Activated B cell treated with CpG ODN at 0.5 μM for 24 hours (primary cell): ENCODE data around the gene IDH3B. TPM values are rescaled to one million over a fixed set of nuclear protein-coding genes. Genes with fewer than 3 reads are reported as not detected.

Source experiments
- ATAC-seq: fragments of 200-7000 bp; cut with Tn5 transposase; one replicate; pipeline ENCODE4 v1.10.0; 2021; ENCODE audit warnings: low read depth, mild to moderate bottlenecking, moderate library complexity
- CTCF ChIA-PET: fragments of 350-600 bp; sonication (Branson Sonifier 250); formaldehyde crosslinking; loops from one replicate; lab custom pipeline; 2021; ENCODE audit warnings: antibody characterized with exemption; lab: Charles Lee
- POLR2A ChIA-PET: fragments of 350-600 bp; sonication (Branson Sonifier 250); formaldehyde crosslinking; loops from one replicate; lab custom pipeline; 2021; ENCODE audit warnings: antibody characterized with exemption; lab: Charles Lee
- DNase-seq: peaks from one replicate; pipeline ENCODE4 v3.0.0; 2022
- H3K27ac Mint-ChIP-seq: one replicate; pipeline ENCODE4 v1.8.0; 2020; ENCODE audit warnings: mixed read lengths
- H3K27me3 Mint-ChIP-seq: one replicate; pipeline ENCODE4 v1.8.0; 2021; ENCODE audit warnings: mixed read lengths
- H3K36me3 Mint-ChIP-seq: one replicate; pipeline ENCODE4 v1.8.0; 2021; ENCODE audit warnings: low read depth, mixed read lengths
- H3K4me1 Mint-ChIP-seq: one replicate; pipeline ENCODE4 v1.8.0; 2021; ENCODE audit warnings: mixed read lengths
- H3K4me3 Mint-ChIP-seq: one replicate; pipeline ENCODE4 v1.8.0; 2020; ENCODE audit warnings: mild to moderate bottlenecking, mixed read lengths
- H3K9me3 Mint-ChIP-seq: one replicate; pipeline ENCODE4 v1.8.0; 2020; ENCODE audit warnings: mixed read lengths
- intact Hi-C: fragments of 100-400 bp; cut with micrococcal nuclease; formaldehyde crosslinking; loops from one replicate; pipeline ENCODE4 v1.15.1; 2024
- total RNA-seq: library from RNA; stranded (reverse); gene quantifications from 2 replicates; pipeline ENCODE4 v1.2.3, GENCODE V29; 2022
- TF ChIP-seq, protein P1 (sequence below): fragments of 200-600 bp; IDR thresholded peaks from one replicate; pipeline ENCODE4 v1.8.0; 2022; ENCODE audit warnings: antibody characterized with exemption, mild to moderate bottlenecking

The IDH3B gene
- total RNA-seq, 1 donor from 2014 or later, result 121 TPM

DNA sequence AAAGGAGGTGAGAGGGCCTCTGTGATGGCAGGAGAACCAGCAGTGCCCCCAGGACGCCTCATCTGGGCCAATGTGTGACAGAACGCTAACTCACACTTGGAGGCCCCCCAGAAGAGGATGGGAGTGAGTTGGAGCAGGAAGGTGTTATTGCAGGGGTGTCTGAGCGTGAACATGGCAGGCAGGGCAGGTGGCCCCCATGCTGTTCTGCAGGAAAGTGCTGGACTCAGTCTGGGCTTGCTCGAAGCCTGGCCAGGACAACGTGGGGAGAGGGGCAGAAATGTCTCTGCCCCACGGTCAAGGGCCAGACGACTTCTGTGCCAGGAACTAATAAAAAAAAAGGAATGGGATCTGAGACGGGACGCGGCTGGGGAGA is 27.6 kb upstream of the IDH3B start:
- ChIA-PET CTCF (no interaction called here), POLR2A (interaction anchor here (1.1 kb wide), 1 partner anchor 27 kb away, joined by 3 read pairs; the partner anchor contains the start of gene IDH3B)
- Mint-ChIP-seq H3K4me1 (peaks cover 13% of the 10 kb centered on the region), H3K36me3 (peaks cover 2% of the 10 kb centered on the region), H3K4me3 (peak overlapping the region; percentile 84), H3K27me3 (peaks cover 64% of the 10 kb centered on the region), H3K9me3 (no peaks in the 10 kb centered on the region), H3K27ac (no peak overlapping the region)
- intact Hi-C loops, result loop anchor here (5.0 to 10.0 kb wide), 3 partner anchors 39 to 181 kb away; partner anchors contain the start of genes NOP56, PCED1A, PTPRA and VPS16
- ATAC-seq (no peak), DNase-seq (no peak)
- TF ChIP-seq, protein P1, sequence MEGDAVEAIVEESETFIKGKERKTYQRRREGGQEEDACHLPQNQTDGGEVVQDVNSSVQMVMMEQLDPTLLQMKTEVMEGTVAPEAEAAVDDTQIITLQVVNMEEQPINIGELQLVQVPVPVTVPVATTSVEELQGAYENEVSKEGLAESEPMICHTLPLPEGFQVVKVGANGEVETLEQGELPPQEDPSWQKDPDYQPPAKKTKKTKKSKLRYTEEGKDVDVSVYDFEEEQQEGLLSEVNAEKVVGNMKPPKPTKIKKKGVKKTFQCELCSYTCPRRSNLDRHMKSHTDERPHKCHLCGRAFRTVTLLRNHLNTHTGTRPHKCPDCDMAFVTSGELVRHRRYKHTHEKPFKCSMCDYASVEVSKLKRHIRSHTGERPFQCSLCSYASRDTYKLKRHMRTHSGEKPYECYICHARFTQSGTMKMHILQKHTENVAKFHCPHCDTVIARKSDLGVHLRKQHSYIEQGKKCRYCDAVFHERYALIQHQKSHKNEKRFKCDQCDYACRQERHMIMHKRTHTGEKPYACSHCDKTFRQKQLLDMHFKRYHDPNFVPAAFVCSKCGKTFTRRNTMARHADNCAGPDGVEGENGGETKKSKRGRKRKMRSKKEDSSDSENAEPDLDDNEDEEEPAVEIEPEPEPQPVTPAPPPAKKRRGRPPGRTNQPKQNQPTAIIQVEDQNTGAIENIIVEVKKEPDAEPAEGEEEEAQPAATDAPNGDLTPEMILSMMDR, result no peak

DNA sequence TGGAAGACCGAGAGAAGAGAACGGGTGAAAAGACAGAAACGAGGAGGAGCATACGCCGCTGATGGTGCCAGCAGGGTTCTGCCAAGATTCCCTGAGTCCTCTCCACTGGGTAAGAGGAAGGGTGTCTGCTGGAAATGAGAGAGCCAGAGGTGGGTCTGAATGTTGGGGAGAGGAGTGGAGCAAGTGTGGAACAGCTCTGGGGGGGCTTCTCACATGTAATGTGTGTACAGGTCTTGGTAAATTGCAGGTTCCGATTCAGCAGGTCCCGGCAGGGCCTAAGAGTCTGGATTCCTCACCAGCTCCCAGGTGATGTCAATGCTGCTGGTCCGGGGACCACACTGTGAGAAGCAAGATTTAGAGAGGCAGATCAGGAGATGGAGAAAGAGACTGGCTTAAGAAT is 27.1 kb upstream of the IDH3B start:
- Mint-ChIP-seq H3K27me3 (peaks cover 64% of the 10 kb centered on the region), H3K9me3 (no peaks in the 10 kb centered on the region), H3K4me1 (peaks cover 13% of the 10 kb centered on the region), H3K27ac (no peak overlapping the region), H3K4me3 (peak overlapping the region; percentile 84), H3K36me3 (peaks cover 2% of the 10 kb centered on the region)
- TF ChIP-seq, protein P1, result no peak
- ATAC-seq (no peak), DNase-seq (no peak)
- ChIA-PET POLR2A (no interaction called here), CTCF (no interaction called here)
- intact Hi-C loops, result loop anchor here (5.0 to 10.0 kb wide), 3 partner anchors 39 to 181 kb away; partner anchors contain the start of genes NOP56, PCED1A, PTPRA and VPS16

DNA sequence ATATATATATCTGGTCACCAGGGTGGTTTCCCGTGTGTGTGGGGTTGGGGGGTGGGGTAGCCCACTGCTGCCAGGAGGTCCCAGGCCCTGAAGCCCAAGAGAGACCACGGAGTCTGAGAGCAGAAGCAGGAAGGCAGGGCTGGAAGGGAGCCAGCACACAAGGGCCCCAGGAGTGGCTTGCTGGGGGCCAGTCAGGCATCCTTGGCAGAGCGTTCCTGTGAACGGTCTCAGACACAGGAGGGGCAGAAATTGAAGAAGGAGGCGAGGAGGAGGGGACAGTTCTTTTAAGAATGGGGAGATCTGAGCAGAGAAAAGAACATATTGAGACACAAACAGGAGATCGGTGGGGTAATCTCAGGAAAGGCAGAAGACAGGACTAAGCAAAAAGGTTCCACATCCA is 26.7 kb upstream of the IDH3B start:
- peak overlapping the region; percentile 84 for H3K4me3 Mint-ChIP-seq
- H3K27me3 Mint-ChIP-seq, result peaks cover 60% of the 10 kb centered on the region
- DNase-seq (no peak), ATAC-seq (no peak)
- ChIA-PET CTCF (no interaction called here), POLR2A (no interaction called here)
- no peak overlapping the region for H3K27ac Mint-ChIP-seq
- no peaks in the 10 kb centered on the region for H3K9me3 Mint-ChIP-seq
- H3K4me1 Mint-ChIP-seq, result peaks cover 13% of the 10 kb centered on the region
- intact Hi-C loops, result loop anchor here (5.0 to 10.0 kb wide), 3 partner anchors 38 to 182 kb away; partner anchors contain the start of genes NOP56, PCED1A, PTPRA and VPS16
- TF ChIP-seq, protein P1, result no peak
- H3K36me3 Mint-ChIP-seq, result peaks cover 2% of the 10 kb centered on the region

DNA sequence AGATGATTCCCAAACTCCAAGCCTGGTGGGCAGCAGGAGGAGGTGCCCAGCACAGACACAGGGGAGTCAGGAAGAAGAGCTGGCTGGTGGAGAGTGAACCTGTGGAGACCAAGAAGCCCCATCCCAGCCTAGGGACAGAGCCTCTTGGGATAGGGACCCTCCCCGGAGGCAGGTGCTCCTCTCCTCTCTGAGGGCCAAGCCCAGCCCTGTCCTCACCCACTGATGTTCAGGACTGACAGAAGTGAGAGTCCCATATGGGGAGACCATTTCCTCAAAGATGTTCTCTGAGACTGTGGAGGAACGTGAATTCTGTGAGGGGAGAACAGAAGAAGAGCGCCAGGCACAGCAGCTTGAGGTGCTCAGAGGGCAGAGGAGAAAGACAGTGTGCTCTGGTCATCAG is 26.2 kb upstream of the IDH3B start:
- Mint-ChIP-seq H3K27me3 (peaks cover 59% of the 10 kb centered on the region), H3K9me3 (no peaks in the 10 kb centered on the region), H3K27ac (no peak overlapping the region), H3K4me1 (peaks cover 13% of the 10 kb centered on the region), H3K36me3 (peaks cover 2% of the 10 kb centered on the region), H3K4me3 (no peak overlapping the region)
- CTCF ChIA-PET, result no interaction called here
- DNase-seq (no peak), ATAC-seq (no peak)
- POLR2A ChIA-PET, result interaction anchor here (2.6 kb wide), 1 partner anchor 37 kb away, joined by 5 read pairs; the partner anchor contains the start of gene NOP56
- intact Hi-C loops, result loop anchor here (5.0 to 10.0 kb wide), 3 partner anchors 38 to 182 kb away; partner anchors contain the start of genes NOP56, PCED1A, PTPRA and VPS16
- TF ChIP-seq, protein P1, result no peak

DNA sequence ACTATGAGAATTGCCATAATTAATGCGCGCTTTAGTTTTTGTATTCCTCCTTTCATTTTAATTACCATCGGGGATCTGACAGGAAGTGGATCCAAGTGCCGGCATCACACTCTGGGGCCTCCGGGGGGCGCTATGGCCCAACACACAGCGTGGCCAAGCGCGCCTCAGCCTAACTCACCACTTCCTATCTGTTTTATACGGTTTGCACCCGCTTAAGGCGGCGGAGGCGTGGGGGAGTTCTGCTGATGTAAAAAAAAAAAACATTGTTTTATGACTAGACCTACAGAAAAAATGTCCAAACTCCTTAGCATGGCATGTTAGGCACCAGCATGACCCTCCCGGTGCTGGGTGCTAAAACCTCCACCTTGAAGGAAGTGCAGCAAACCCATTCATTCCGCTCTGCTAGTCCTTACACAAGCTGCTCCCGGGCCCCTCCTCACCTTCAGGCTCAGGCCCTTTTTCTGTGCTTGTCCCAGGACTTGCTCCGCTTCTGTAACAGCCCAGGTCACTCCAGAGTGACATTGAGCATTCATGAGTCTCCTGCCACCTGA is 24.1 kb upstream of the IDH3B start:
- Mint-ChIP-seq H3K4me1 (peaks cover 13% of the 10 kb centered on the region), H3K27me3 (peaks cover 46% of the 10 kb centered on the region), H3K4me3 (no peak overlapping the region), H3K36me3 (peaks cover 2% of the 10 kb centered on the region), H3K27ac (no peak overlapping the region), H3K9me3 (no peaks in the 10 kb centered on the region)
- peak; percentile 16 for ATAC-seq
- no peak for DNase-seq
- intact Hi-C loops, result loop anchor here (1.0 kb wide), 1 partner anchor 55 kb away; no protein-coding TSS in a partner anchor
- TF ChIP-seq, protein P1, result no peak
- POLR2A ChIA-PET, result interaction anchor here (2.6 kb wide), 1 partner anchor 35 kb away, joined by 5 read pairs; the partner anchor contains the start of gene NOP56
- CTCF ChIA-PET, result interaction anchor here (0.6 kb wide), 1 partner anchor 456 kb away, joined by 3 read pairs; no protein-coding TSS in a partner anchor
